HG03108 (cell line): ENCODE measurements around the gene RTL9.

Experiments used
- ATAC-seq: cut with Tn5 transposase; IDR thresholded peaks from one replicate; pipeline ENCODE4 v1.9.1; 2021; ENCODE audit warnings: moderate library complexity; ENCODE audit not compliant: unreplicated experiment

The RTL9 gene

DNA sequence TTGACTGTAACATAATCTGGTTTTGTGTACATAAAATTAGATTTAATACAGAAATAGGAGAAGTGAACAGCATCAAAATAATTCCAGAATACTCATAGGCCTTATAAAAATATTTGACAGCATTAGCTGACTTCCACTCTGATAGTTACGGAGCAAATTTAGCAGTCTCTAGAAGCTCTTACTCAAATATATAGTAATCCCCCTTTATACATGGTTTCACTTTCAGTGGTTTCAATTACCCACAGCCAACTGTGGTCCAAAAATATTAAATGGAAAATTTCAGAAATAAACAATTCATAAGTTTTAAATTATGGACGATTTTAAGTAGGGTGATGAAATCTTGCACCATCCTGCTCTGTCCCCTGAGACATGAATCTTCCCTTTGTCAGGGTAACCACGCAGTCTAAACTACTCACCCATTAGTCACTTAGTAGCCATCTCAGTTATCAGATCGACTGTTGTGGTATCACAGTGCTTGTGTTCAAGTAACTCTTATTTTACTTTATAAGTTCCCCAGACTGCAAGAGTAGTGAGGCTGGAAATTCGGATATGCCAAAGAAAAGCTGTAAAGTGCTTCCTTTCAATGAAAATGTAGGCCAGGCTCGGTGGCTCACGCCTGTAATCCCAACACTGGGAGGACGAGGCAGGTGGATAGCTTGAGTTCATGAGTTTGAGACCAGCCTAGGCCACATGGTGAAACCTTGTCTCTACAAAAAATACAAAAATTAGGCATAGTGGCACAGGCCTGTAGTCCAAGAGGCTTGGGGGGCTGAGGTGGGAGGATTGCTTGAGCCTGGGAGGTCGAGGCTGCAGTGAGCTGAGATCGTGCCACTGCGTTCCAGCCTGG is 17.2 kb upstream of the RTL9 start:
- peak; percentile 66 for ATAC-seq

DNA sequence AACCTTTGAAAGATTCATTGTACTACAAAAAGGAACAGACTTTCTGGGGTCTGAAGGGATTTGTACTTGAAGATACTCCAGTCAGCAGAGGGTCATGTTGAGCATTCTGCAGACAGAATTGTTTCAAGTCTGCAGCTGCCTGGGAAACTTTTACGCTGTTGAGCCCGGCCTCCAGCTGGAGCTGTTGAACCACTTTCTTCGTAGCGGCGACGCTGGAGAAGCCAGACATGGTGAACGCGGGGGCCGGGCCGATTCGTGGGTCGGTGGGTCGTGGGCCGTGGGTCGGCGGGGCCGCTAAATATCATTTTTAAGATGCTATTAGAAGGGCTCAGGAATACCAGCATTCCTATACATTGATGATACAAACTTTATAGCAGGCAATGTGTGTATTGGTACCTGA is 12.0 kb upstream of the RTL9 start:
- no peak for ATAC-seq

DNA sequence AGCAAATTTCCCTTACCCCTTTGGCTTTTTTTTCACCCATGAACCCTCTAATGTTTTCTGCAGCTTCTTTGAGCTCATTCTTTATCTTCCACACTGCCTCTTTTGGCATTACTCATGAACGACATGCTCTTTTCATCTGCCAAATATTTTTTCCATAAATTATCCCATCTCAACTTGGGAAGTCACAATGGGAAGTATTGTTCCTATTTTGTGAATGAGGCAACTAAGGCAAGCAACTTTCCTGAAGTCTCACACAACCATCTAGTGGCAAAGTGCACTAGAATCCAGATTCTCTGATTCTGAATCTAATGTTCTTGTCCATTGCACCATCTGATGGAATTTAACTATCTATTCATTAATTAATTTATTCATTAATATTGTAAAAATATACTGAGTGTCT is 625 bp downstream of the RTL9 start:
- ATAC-seq = no peak

DNA sequence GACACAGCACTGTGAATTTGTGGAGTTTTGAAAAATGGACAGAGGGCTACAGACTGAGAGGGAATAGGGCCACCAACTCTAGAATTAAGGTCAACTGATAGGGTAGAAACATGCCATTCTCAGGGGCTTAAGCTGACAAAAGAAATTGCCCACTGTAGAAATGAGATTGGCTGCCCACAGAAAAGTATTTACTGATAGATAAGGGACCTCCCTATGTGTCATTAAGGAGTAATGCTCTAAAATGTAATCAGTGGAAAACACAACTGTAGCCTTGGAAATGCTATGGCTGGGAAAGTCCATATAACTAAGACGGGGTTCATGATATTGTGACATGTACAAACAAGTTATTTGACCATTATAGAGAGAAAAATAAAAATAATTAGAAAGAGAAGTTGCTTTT is 4.6 kb downstream of the RTL9 start:
- no peak for ATAC-seq

DNA sequence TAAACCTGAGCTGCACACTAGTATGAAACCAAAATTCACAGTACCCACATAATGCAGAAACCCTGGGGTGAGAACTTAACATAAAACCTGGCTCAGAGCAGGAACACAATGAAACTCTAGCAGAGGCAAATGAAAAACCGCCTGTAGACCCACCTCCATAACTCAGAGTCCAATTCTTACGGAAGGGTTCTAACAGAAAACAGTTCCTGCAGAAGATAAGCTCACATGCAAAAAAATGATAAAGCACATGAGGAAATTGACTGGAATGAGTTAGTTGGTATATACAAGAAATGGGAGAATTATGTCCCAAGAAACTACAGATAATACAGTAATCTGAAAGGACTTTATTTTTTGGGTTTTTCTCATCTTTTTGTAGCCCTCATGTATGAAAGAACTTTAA is 14.7 kb downstream of the RTL9 start:
- ATAC-seq = no peak

DNA sequence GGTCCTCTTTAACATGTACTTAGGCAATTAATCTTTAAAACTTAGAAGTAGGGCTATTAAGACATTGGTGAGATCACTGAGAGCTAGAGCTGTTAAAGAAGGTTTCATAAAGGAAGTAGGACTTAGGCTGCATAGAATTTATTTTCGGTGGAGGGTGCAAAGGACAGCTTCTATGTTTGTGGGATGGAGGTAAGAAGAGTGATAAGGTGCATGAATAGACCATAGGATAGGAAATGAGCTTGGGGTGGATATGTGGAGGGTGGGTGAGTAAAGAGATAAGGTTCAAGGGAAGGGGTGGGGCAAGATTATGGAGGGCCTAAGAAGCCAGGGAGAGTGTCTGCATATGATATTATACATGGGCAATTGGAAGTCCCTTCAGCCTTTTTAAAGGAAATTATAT is 15.9 kb downstream of the RTL9 start:
- ATAC-seq = no peak

DNA sequence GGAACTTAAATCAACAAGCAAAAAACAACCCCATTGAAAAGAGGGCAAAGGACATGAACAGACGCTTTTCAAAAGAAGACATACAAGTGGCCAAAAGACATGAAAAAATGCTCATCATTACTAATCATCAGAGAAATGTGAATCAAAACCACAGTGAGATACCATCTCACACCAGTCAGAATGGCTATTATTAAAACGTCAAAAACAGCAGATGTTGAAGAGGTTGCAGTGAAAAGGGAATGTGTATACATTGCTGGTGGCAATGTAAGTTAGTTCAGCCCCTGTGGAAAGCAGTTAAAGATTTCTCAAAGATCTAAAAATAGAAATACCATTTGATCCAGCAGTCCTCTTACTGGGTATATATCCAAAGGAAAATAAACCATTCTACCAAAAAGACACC is 22.6 kb downstream of the RTL9 start:
- ATAC-seq = no peak

DNA sequence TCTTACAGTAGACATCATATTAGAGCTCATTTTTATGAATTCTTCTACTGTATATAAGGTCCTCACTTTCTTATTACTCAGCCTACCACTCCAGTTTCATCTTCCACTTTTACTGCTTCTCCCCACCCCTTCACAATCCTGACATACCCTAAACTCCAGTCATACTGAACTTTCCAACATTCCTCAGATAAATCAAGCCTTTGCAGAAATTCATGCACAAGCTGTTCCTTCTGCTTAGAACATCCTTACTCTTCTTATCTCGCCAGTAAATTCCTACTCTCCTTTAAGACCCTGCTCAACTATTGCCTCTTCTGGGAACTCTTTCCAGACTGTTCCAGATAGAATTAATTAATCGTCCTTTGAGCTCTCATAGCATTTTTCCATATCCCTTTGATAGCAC is 24.8 kb downstream of the RTL9 start:
- no peak for ATAC-seq

DNA sequence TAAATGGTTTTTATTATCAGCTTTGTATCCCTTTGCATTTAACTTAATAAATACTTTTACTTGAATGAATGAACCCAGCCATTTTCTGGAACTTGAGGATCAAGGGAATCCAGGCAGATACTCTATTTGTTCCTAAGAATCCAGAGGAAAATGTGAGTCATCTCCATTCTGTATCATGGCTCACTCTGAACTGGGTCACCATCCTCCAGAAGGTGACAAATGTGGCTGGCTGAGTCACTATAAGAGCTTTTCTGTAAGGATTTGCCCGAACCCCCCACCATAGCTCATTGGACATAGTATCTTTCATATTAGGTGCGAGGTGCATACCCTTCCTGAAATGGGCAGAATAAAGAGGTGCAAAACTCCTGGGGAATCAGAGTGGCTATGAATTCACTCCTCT is 25.8 kb downstream of the RTL9 start:
- ATAC-seq = no peak

DNA sequence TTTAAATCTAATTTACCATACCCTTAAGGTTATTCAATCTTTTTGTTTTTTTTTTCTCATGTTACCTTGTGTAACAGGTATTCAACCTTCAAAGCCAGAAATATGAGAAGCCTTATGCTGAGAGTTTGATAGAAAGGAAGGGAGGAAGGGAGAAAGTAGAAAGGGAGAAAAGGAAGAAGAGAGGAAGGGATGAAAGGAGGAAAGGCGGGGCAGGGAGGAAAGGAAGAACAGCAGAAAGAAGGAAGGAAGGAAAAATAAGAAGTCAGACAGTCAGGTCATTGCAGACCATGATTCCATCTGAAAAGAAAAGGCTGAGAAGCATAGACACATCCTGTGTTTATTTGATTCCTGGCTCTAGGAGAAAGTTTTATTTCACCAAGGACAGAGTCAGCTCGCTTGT is 30.9 kb downstream of the RTL9 start:
- ATAC-seq = no peak

DNA sequence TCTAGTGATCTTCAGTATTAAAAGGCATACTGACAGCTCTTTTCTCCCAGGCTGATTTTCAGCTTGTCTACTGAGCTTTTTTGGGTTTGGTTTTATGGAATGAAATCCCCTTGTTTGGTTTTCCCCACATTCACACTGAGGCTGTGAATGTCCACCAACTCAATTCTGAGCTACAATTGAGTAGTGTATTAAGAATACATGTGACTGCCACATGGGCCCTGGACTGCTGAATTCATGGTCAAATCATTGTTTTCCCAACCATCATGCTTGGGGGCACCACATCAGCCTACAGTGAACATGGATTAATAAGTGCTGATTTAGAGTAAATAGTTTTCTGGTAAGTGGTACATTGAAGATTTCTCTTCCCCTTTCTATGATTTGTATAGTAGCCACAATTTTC is 32.4 kb downstream of the RTL9 start:
- no peak for ATAC-seq

DNA sequence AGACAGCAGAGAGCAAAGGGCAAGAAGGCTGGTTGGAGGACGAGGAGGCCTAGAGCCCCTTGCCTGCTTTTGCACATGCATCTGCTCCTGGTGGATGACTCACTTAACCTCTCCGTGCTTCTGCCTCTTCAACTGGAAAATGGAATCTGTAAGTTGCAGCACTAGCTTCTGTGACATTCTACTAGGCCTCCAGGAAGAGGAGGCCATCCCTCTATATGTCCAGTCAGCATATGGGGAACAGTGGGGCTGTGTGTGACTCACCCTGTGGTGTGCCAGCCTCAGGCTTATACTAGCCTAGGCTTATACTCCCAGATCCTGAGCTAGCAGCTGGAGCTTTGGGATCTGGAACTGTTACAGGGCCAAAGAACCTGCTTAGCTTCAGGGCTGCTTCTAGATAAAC is 36.0 kb downstream of the RTL9 start:
- no peak for ATAC-seq

DNA sequence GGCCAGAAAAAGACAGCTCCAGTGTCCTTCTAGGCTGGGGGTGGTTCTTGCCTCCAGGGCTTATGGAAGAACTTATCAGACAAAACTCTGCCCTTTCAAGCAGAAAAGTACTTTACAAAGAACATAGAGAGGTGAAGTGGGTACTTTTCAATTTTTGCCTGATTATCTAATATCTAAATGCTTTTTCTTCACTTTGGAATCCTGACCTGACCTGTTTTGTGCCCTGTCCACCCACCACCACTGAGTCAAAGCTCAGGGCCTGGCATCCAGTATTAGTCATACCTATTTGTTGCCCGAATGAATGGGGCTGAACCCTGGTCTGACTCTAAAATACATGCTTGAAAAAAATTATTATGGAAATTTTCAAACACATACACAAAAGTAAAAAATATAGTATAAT is 37.2 kb downstream of the RTL9 start:
- no peak for ATAC-seq

DNA sequence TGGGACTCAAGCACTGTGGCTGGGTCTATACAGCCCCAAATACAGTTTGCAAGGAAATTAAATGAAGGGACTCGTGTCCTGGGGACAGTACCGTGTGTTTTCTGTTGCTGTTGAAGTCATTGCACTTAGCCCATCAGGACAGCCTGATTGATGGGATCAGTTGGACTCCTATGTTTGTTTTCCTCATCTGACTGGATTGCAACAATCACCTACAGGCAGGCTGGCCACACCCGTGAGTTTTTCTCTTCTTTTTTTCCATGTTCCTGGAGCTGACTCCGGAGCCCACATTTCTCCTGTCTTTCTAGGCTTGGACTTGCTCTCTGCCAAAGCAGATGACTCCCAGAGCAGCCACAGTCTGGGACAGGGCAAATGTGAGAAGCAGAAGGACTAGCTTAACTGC is 38.1 kb downstream of the RTL9 start:
- ATAC-seq = no peak

DNA sequence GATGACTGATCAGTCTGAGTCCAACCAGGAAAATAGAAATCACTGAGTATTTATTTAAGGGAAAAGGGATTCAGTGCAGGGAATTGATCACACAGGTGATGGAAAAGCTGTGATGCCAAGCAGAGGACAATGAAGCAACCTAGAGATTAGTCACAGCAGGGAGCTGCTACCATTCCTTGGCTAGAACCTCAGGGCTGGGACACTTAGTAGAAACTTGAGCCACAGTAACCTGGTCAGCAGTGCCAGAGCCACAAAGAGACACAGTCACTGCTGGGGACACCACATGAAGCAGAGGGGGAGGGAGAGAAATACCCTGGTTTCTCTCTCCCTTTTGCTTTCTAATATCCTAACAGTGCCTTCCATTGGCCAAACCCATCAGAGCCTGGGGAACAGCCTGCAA is 38.7 kb downstream of the RTL9 start:
- no peak for ATAC-seq

DNA sequence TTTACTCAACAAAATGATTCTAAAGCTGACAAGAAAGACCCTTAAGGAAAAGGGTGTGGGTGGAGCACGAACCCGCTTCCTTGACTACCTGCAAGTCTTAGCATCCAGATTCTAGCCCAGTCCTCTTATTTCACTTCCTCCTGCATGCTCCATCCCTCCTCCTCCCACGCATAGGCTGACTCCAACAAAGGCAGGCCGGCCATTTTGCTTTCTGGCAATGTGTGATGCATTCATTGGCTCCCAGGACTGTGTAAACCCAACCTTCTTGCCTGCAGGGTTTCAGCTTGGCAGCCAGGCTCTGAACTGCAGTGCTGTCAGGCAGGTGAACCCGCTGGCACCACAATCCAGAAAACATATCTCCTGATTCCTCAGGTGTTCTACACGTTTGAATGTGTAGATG is 39.3 kb downstream of the RTL9 start:
- no peak for ATAC-seq

DNA sequence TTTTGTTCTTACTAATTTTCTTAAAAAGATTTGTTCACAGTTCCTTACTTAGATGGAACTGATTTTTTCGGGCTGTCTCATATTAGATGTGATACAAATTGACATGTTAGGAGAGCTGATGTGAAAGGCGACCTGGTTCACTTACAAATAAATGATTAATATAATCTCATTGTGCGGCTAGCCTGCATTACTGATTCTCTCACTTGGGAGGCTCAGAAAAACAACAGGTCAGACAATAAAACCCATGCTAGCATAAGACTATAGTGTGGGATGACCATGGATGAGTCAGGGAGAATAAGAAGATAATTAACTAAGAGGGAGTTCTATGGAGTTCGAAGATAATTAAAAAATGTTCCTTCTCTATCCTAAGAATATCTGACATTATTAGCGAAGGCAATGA is 40.8 kb downstream of the RTL9 start:
- ATAC-seq = no peak

DNA sequence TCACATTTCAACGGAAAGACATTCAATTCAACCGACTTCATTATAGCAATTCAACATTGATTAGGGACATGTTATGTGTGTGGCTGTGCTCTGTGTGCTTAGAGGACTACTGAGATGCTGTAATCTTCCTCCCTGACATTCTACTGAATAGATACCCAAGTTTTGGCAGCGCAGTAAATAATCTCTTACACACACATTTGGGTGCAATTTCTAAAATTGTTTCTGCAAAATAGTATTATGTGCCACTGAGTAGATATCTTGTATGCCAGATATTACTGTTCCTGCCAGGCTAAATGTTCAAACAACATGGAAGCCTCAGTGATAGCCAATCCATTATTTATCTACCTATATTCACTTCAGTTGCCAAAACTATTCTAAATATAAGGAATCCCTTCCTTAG is 41.3 kb downstream of the RTL9 start:
- ATAC-seq = no peak

DNA sequence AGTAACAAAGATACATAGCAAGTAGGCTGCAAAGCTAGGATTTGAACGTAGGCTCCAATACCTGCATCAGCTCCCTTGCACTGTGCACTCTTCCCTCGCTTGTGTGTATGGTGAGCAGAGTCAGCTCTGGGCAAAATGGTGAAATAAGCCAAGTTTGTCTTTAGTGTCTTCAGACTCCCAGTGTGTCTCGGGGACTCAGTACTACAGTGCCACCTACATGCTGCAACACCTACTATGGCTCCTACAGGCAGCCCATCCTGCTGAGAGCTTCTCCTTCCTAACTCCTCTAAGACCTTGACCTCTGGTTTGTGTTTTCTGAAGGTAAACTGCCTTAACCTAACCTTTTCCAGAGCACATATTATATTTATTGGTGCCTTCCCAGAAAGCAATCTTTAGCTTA is 42.5 kb downstream of the RTL9 start:
- ATAC-seq = no peak

DNA sequence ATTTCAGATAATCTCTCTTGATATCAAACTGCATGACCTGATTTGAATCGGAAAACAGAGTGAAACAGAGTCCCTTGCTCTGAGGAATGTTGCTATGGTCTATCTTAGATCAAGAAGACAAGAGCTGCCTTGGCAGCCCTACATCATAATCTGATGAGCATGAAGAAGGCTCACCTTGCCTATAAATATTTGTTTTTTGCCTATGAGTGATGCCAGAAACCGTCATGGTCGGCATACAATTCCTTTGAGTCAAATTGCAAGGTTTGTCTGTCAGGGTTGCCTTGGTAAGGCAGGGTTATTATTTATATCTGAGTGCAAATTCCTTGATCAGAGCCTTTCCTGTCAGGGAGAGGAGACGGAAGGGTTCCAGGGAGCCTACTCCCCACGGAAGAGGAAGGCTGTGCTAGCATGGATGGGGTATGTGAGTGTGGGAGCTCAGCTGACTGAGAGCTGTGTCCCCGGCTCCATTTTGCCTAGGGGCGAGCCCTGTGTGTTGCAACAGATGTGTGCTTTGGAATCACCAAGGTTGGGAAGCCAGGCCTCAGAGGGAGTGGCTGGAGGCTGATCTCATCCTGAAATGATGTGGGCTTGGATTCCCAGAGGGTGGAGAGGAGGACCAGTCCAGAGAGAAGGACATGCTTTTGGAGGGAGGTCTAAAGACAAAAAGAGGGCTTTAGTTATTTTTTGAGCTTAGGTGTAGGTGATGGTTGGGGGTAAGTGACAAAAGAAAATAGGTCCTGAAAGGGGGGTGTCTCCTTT is 43.6 kb downstream of the RTL9 start:
- ATAC-seq = no peak

DNA sequence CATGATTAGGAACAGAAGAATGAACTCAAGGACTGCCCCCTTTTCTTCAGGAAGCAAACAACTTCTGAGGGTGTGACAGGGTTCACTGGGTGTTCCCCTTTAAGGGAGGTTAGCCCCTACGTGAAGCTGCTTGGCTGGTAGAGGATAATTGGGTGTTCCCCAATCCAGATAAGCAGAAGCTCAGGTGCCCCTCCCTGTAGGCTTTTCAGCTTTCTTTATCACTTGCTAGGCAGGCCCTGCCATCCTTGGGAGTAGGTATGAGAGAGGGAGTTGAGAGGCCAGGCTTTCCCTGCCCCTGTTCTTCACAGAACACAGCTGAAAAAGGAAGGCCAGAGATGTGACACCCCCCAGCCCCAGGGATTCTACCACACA is 44.2 kb downstream of the RTL9 start:
- no peak for ATAC-seq

DNA sequence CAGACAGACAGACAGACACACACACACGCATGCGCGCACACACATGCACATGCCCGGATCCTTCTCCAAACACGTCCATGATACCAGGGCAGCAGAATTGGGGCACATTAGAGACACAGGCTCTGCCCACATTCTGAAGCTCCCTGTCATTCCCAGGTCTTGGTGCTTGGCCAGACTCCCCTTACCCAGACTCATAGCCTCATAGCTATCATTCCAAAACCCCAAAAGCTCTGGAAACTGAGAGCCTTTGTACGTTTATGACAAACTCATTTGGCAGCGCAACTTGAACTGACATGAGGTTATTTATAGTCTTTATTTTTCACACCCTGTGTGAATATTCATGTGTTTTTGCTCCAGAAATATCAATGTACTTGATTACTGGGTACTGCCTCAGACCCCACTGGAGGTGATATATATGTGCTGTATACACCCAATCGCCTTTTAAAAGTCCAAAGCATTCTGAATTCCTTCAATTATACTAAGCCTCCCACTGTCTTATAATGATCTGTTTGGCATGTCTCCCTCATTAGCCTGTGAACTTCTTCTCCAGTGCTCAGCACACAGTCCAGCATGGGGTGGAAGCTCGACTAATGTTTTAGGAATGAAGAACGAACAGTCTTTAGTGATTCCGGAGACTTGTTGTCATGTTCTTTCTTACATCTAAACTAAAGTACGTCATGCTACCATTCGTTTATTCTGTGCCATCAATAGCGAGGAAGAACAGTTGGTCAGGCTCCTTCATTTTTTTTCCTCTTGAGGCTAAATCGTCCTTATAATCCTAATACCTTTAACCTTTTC is 45.0 kb downstream of the RTL9 start:
- ATAC-seq = no peak
